Central memory CD4-positive, alpha-beta T cell (primary cell): ENCODE data around the gene KLHL7.
"Not testable (repeated sequence)": the region's sequence is repeated elsewhere in the genome, so short reads cannot be mapped to it uniquely, and the experiment has no call there.

Source experiments
- DNase-seq: peaks from one replicate; pipeline ENCODE4 v3.0.0; 2022

Gene KLHL7

GRCh38 chr7:23107781-23108180 lies 2.2 kb downstream of the KLHL7 start:
- no peak for DNase-seq

- DNase-seq = no peak
These were observed 3.4 kb downstream of the KLHL7 start for GRCh38 chr7:23108995-23109394.

- no peak for DNase-seq
These were observed 3.9 kb downstream of the KLHL7 start for GRCh38 chr7:23109470-23109869.

GRCh38 chr7:23114896-23115295 lies 9.3 kb downstream of the KLHL7 start:
- DNase-seq = no peak

GRCh38 chr7:23115991-23116390 lies 10.4 kb downstream of the KLHL7 start:
- no peak for DNase-seq

GRCh38 chr7:23117841-23118240 lies 12.3 kb downstream of the KLHL7 start:
- DNase-seq = no peak

GRCh38 chr7:23120106-23120505 lies 14.5 kb downstream of the KLHL7 start:
- DNase-seq = no peak

GRCh38 chr7:23121165-23121564 lies 15.6 kb downstream of the KLHL7 start:
- DNase-seq = no peak

- no peak for DNase-seq
These were observed 17.4 kb downstream of the KLHL7 start for GRCh38 chr7:23123007-23123406.

GRCh38 chr7:23123465-23123864 lies 17.9 kb downstream of the KLHL7 start:
- DNase-seq = no peak

GRCh38 chr7:23129036-23129435 lies 23.5 kb downstream of the KLHL7 start:
- no peak for DNase-seq

GRCh38 chr7:23131799-23132198 lies 26.2 kb downstream of the KLHL7 start:
- DNase-seq = not testable (repeated sequence)

GRCh38 chr7:23133797-23134196 lies 28.2 kb downstream of the KLHL7 start:
- no peak for DNase-seq

GRCh38 chr7:23135755-23136154 lies 30.2 kb downstream of the KLHL7 start:
- no peak for DNase-seq

- no peak for DNase-seq
These were observed 30.6 kb downstream of the KLHL7 start for GRCh38 chr7:23136216-23136615.

- no peak for DNase-seq
These were observed 52.1 kb downstream of the KLHL7 start for GRCh38 chr7:23157679-23158078.

GRCh38 chr7:23158546-23158945 lies 53.0 kb downstream of the KLHL7 start:
- no peak for DNase-seq

GRCh38 chr7:23161482-23161881 lies 55.9 kb downstream of the KLHL7 start:
- DNase-seq = no peak

GRCh38 chr7:23164846-23165245 lies 59.3 kb downstream of the KLHL7 start:
- DNase-seq = no peak

- no peak for DNase-seq
These were observed 59.7 kb downstream of the KLHL7 start for GRCh38 chr7:23165316-23165715.

- no peak for DNase-seq
These were observed 62.1 kb downstream of the KLHL7 start for GRCh38 chr7:23167691-23168090.

GRCh38 chr7:23168111-23168885 lies 62.7 kb downstream of the KLHL7 start:
- no peak for DNase-seq

- no peak for DNase-seq
These were observed 70.4 kb downstream of the KLHL7 start for GRCh38 chr7:23175938-23176337.

- DNase-seq = peak; percentile 93
These were observed 76.3 kb downstream of the KLHL7 start, which contains the start of gene NUP42 for GRCh38 chr7:23181684-23182553. Gene NUP42 (plus strand): TSS chr7:23182048. CDS start chr7:23182086, 38 bp downstream.
